H1 (cell line): ENCODE measurements around the gene RAB1B. TPM values are rescaled to one million over a fixed set of nuclear protein-coding genes. Genes with fewer than 3 reads are reported as not detected.

Experiments
- CTCF ChIA-PET: fragments of 300-600 bp; sonication (Branson Sonifier 250); formaldehyde crosslinking; loops from one replicate; lab custom pipeline; 2021; ENCODE audit not compliant: partially characterized antibody; lab: Charles Lee
- POLR2A ChIA-PET: fragments of 300-600 bp; sonication (Branson Sonifier 250); formaldehyde crosslinking; loops from one replicate; lab custom pipeline; 2021; ENCODE audit warnings: inconsistent platforms; ENCODE audit not compliant: partially characterized antibody; lab: Charles Lee
- DNase-seq, 2 experiments: peaks; one replicate each; pipeline versions ENCODE4 v3.0.0 to v3.0.0-alpha.2; 2010 to 2022; ENCODE audit warnings: low spot score in 2 of 2, low read depth in 1 of 2, mixed read lengths in 1 of 2
- FAIRE-seq: peaks from 2 replicates; lab custom pipeline; 2011; peaks lifted over from hg19 to GRCh38; lab: Jason Lieb, UNC
- H2AFZ ChIP-seq: 2 replicates; pipeline ENCODE4 v1.8.1; 2012; ENCODE audit warnings: low read length, inconsistent platforms
- H2AK5ac ChIP-seq: 2 replicates; pipeline ENCODE4 v1.6.1; 2013; ENCODE audit warnings: low read depth, low read length
- H2BK120ac ChIP-seq: replicated peaks from 2 replicates; pipeline ENCODE3; 2013; ENCODE audit warnings: low read depth, low read length, inconsistent platforms
- H2BK12ac ChIP-seq: 2 replicates; pipeline ENCODE4 v1.6.1; 2013; ENCODE audit warnings: low read depth, low read length
- H2BK15ac ChIP-seq: 2 replicates; pipeline ENCODE4 v1.6.1; 2013; ENCODE audit warnings: low read length
- H2BK20ac ChIP-seq: 2 replicates; pipeline ENCODE4 v1.6.1; 2013; ENCODE audit warnings: low read length
- H2BK5ac ChIP-seq: 2 replicates; pipeline ENCODE4 v1.6.1; 2013; ENCODE audit warnings: low read depth, low read length
- H3K14ac ChIP-seq: 2 replicates; pipeline ENCODE4 v1.6.1; 2013; ENCODE audit warnings: inconsistent platforms; ENCODE audit not compliant: insufficient read length
- H3K18ac ChIP-seq: 2 replicates; pipeline ENCODE4 v1.6.1; 2013; ENCODE audit warnings: low read length; ENCODE audit errors: extremely low read depth
- H3K23ac ChIP-seq: 2 replicates; pipeline ENCODE4 v1.6.1; 2013; ENCODE audit warnings: inconsistent platforms; ENCODE audit not compliant: insufficient read length
- H3K23me2 ChIP-seq: 2 replicates; pipeline ENCODE4 v1.6.1; 2013; ENCODE audit warnings: low read depth, low read length
- H3K27ac ChIP-seq: 2 replicates; pipeline ENCODE4 v1.6.1; 2011; ENCODE audit warnings: low read depth, low read length, inconsistent platforms
- H3K27me3 ChIP-seq, 4 experiments: replicated peaks in 1 of 4; 1 replicate in 1 of 4; 2 replicates in 3 of 4; pipeline versions ENCODE4 v1.6.1 to v1.8.1; 2011 to 2013; ENCODE audit warnings: low read length in 3 of 4, mild to moderate bottlenecking in 3 of 4, inconsistent platforms in 2 of 4, mixed read lengths in 2 of 4, moderate library complexity in 1 of 4; ENCODE audit not compliant: control insufficient read depth in 3 of 4, insufficient read depth in 3 of 4; ENCODE audit errors: extremely low read depth in 1 of 4
- H3K36me3 ChIP-seq, 4 experiments: 2 replicates each; pipeline versions ENCODE4 v1.6.1 to v1.8.1; 2011 to 2013; ENCODE audit warnings: mild to moderate bottlenecking in 4 of 4, low read length in 3 of 4, moderate library complexity in 2 of 4, control low read depth in 1 of 4, inconsistent platforms in 1 of 4; ENCODE audit not compliant: insufficient read depth in 4 of 4, control insufficient read depth in 2 of 4
- H3K4ac ChIP-seq: replicated peaks from 2 replicates; pipeline ENCODE3; 2013; ENCODE audit warnings: low read length, low read depth, mixed read lengths, inconsistent platforms; ENCODE audit not compliant: insufficient read length
- H3K4me1 ChIP-seq, 4 experiments: replicated peaks in 1 of 4; 1 replicate in 1 of 4; 2 replicates in 3 of 4; pipeline versions ENCODE4 v1.6.1 to v1.8.1; 2011 to 2013; ENCODE audit warnings: low read length in 3 of 4, inconsistent platforms in 2 of 4, mixed read lengths in 1 of 4; ENCODE audit not compliant: insufficient read depth in 4 of 4, control insufficient read depth in 3 of 4
- H3K4me2 ChIP-seq, 2 experiments: 2 replicates each; pipeline versions ENCODE4 v1.6.1 to v1.8.1; 2011 to 2013; ENCODE audit warnings: low read depth in 2 of 2, low read length in 2 of 2, control low read depth in 1 of 2, inconsistent platforms in 1 of 2, mild to moderate bottlenecking in 1 of 2; ENCODE audit not compliant: insufficient read depth in 1 of 2
- H3K4me3 ChIP-seq, 4 experiments: fragments of 200-600, 300-600 bp in 1 of 4; sonication (generic), shearing (Covaris generic), sonication (Bioruptor Twin) in 1 of 4; 2 replicates each; pipeline versions ENCODE4 v1.5.1 to v1.8.1; 2011 to 2016; ENCODE audit warnings: low read length in 4 of 4, low read depth in 3 of 4, control low read depth in 2 of 4, inconsistent platforms in 2 of 4, mild to moderate bottlenecking in 2 of 4, mixed read lengths in 1 of 4, moderate library complexity in 1 of 4; ENCODE audit not compliant: insufficient read depth in 2 of 4; ENCODE audit errors: extremely low read depth in 1 of 4
- H3K56ac ChIP-seq: replicated peaks from 2 replicates; pipeline ENCODE3; 2013; ENCODE audit warnings: low read depth, mild to moderate bottlenecking, mixed read lengths, low read length, inconsistent platforms; ENCODE audit not compliant: insufficient read length
- H3K79me1 ChIP-seq: 2 replicates; pipeline ENCODE4 v1.6.1; 2013; ENCODE audit warnings: low read depth, low read length, control low read depth
- H3K79me2 ChIP-seq, 2 experiments: 2 replicates each; pipeline versions ENCODE4 v1.6.1 to v1.8.1; 2012 to 2013; ENCODE audit warnings: low read length in 2 of 2, mild to moderate bottlenecking in 2 of 2, inconsistent platforms in 1 of 2; ENCODE audit not compliant: insufficient read depth in 2 of 2, control insufficient read depth in 1 of 2
- H3K9ac ChIP-seq, 4 experiments: replicated peaks in 1 of 4; 1 replicate in 1 of 4; 2 replicates in 3 of 4; pipeline versions ENCODE4 v1.6.1 to v1.8.1; 2011 to 2013; ENCODE audit warnings: low read depth in 3 of 4, low read length in 3 of 4, control low read depth in 2 of 4, mild to moderate bottlenecking in 2 of 4, moderate library complexity in 2 of 4, inconsistent platforms in 1 of 4; ENCODE audit errors: extremely low read depth in 1 of 4
- H3K9me3 ChIP-seq, 2 experiments: 2 replicates each; pipeline versions ENCODE4 v1.6.1 to v1.8.1; 2012 to 2013; ENCODE audit warnings: mild to moderate bottlenecking in 2 of 2, moderate library complexity in 2 of 2, control low read depth in 1 of 2, inconsistent platforms in 1 of 2, low read depth in 1 of 2, low read length in 1 of 2, mixed read lengths in 1 of 2; ENCODE audit not compliant: insufficient read depth in 2 of 2
- H4K20me1 ChIP-seq, 2 experiments: replicated peaks in 1 of 2; 2 replicates each; pipeline versions ENCODE3 to v1.8.1; 2011 to 2013; ENCODE audit warnings: inconsistent platforms in 2 of 2, low read length in 2 of 2, mild to moderate bottlenecking in 1 of 2; ENCODE audit not compliant: insufficient read depth in 2 of 2, control insufficient read depth in 1 of 2
- H4K5ac ChIP-seq: 2 replicates; pipeline ENCODE4 v1.6.1; 2013; ENCODE audit warnings: low read length, low read depth, mixed read lengths, inconsistent platforms; ENCODE audit not compliant: insufficient read length
- H4K8ac ChIP-seq: 2 replicates; pipeline ENCODE4 v1.8.0; 2013; ENCODE audit warnings: mild to moderate bottlenecking, moderate library complexity, low read length, inconsistent platforms; ENCODE audit not compliant: insufficient read depth; ENCODE audit errors: extremely low read depth
- H4K91ac ChIP-seq: replicated peaks from 2 replicates; pipeline ENCODE3; 2013; ENCODE audit warnings: low read length, mixed read lengths, inconsistent platforms; ENCODE audit not compliant: insufficient read length
- BACH1 ChIP-seq: IDR thresholded peaks from 2 replicates; pipeline ENCODE4 v1.6.1; 2012; ENCODE audit warnings: low read length, improper control_type of control experiment
- E2F6 ChIP-seq: IDR thresholded peaks from 2 replicates; pipeline ENCODE4 v1.6.1; 2012; ENCODE audit warnings: inconsistent platforms
- GABPA ChIP-seq: IDR thresholded peaks from 2 replicates; pipeline ENCODE4 v1.6.1; 2011; ENCODE audit warnings: mild to moderate bottlenecking, low read length, moderate library complexity, borderline replicate concordance; ENCODE audit not compliant: insufficient read depth
- KDM1A ChIP-seq: fragments of 200-600, 300-600 bp; sonication (generic); IDR thresholded peaks from 2 replicates; pipeline ENCODE4 v1.7.1; 2016; ENCODE audit warnings: mild to moderate bottlenecking, low read length, borderline replicate concordance
- POLR2A ChIP-seq, 2 experiments: IDR thresholded peaks; 1 replicate in 1 of 2; 2 replicates in 1 of 2; pipeline ENCODE4 v1.6.1; 2011; ENCODE audit warnings: low read depth in 2 of 2, low read length in 2 of 2, mild to moderate bottlenecking in 2 of 2; ENCODE audit errors: control extremely low read depth in 1 of 2
- POLR2AphosphoS5 ChIP-seq: IDR thresholded peaks from 2 replicates; pipeline ENCODE4 v1.6.1; 2011; ENCODE audit warnings: low read depth, low read length
- SIN3A ChIP-seq, 2 experiments: IDR thresholded peaks in 1 of 2; conservative IDR thresholded peaks in 1 of 2; 2 replicates each; pipeline ENCODE4 v1.6.1; 2011 to 2012; ENCODE audit warnings: low read length in 2 of 2, improper control_type of control experiment in 1 of 2, low read depth in 1 of 2, mild to moderate bottlenecking in 1 of 2
- TAF1 ChIP-seq: IDR thresholded peaks from 2 replicates; pipeline ENCODE4 v1.6.1; 2011; ENCODE audit warnings: mild to moderate bottlenecking, low read depth, low read length
- TAF7 ChIP-seq: optimal IDR thresholded peaks from 2 replicates; pipeline ENCODE3; 2011; ENCODE audit warnings: low read depth, mild to moderate bottlenecking, inconsistent platforms, low read length, moderate library complexity, borderline replicate concordance
- USF2 ChIP-seq: IDR thresholded peaks from 2 replicates; pipeline ENCODE4 v1.6.1; 2011; ENCODE audit warnings: low read length, improper control_type of control experiment
- ZNF274 ChIP-seq: IDR thresholded peaks from 2 replicates; pipeline ENCODE4 v1.7.0; 2012; ENCODE audit warnings: low read length, borderline replicate concordance; ENCODE audit errors: extremely low read depth
- WGBS, 2 experiments: shearing (Covaris generic) in 1 of 2; methylation state at CpG; one replicate each; pipeline versions ENCODE4 v1.1.6 to v1.1.7; 2013 to 2015; ENCODE audit warnings: low lambda C conversion rate in 2 of 2, mixed read lengths in 2 of 2, inconsistent platforms in 1 of 2, low coverage in 1 of 2, missing lambda C conversion rate in 1 of 2; ENCODE audit not compliant: insufficient replicate concordance in 2 of 2, insufficient coverage in 1 of 2, insufficient read length in 1 of 2; ENCODE audit errors: extremely low coverage in 1 of 2, missing lambda C conversion rate in 1 of 2; 5-methylcytosine and 5-hydroxymethylcytosine counted together
- polyA plus RNA-seq, 7 experiments: library from polyadenylated mRNA; depleted of rRNA in 3 of 7; stranded (reverse) in 5 of 7; unstranded in 2 of 7; fragments of >200 nt in 5 of 7; fragments of 200-250 nt in 2 of 7; gene quantifications; 1 replicate in 5 of 7; 2 replicates in 1 of 7; 4 replicates in 1 of 7; pipeline versions ENCODE4 v1.2.1 to v1.2.3, GENCODE V29; 2011 to 2013; ENCODE audit warnings: missing spikeins in 2 of 7, mixed read lengths in 2 of 7
- total RNA-seq: library from RNA; stranded (reverse); fragmentation: NEBNext Ultra II Directional; extraction: Animal tissue kit (Norgen Biotek cat#: 25700); gene quantifications from 2 replicates; pipeline ENCODE4 v1.2.1, GENCODE V29; 2021

Gene RAB1B
- total and polyA plus RNA-seq, 2 of the 8 experiments (the other 6 are each of a cell fraction or from before 2014, with no cell fraction given), result 100 to 217 TPM

GRCh38 chr11:66284526-66285078 lies 16.2 kb downstream of the RAB1B start:
- CTCF ChIA-PET, result interaction anchor here (0.7 to 5.2 kb wide), 14 partner anchors 14 to 154 kb away, joined by 3 to 48 read pairs (median 4); partner anchors contain the start of genes MRPL11, RAB1B and RIN1
- Histone ChIP-seq H2BK15ac (no peak overlapping the region), H3K27ac (no peak overlapping the region), H4K8ac (no peak overlapping the region), H4K5ac (no peak overlapping the region), H2AK5ac (no peak overlapping the region), H3K4ac (no peak overlapping the region), H4K20me1 (peaks cover 9 to 28% of the 10 kb centered on the region in 2 experiments), H3K18ac (no peak overlapping the region), H3K23ac (no peak overlapping the region), H3K56ac (no peak overlapping the region), H3K4me3 (no peak overlapping the region), H2BK20ac (no peak overlapping the region), H2BK12ac (no peak overlapping the region), H3K14ac (no peak overlapping the region), H3K9me3 (no peaks in the 10 kb centered on the region), H3K36me3 (peaks cover 0 to 2% (median 0%) of the 10 kb centered on the region in 4 experiments; a peak in 1 of 8 replicates), H3K79me1 (peaks cover 5% of the 10 kb centered on the region), H2BK5ac (no peak overlapping the region), H3K23me2 (peaks cover 4% of the 10 kb centered on the region; the same call in 1 of the 2 replicates), H4K91ac (no peak overlapping the region), H3K27me3 (peaks cover 0 to 2% (median 0%) of the 10 kb centered on the region in 4 experiments; a peak in 2 of 7 replicates), H3K4me2 (no peak overlapping the region), H2AFZ (no peak overlapping the region), H2BK120ac (no peak overlapping the region), H3K79me2 (peaks cover 0 to 9% of the 10 kb centered on the region in 2 experiments; a peak in 1 of 4 replicates), H3K4me1 (peaks cover 0 to 18% (median 11%) of the 10 kb centered on the region in 4 experiments; a peak in 5 of 7 replicates), H3K9ac (no peak overlapping the region)
- WGBS, 2 experiments, result 93% methylated on average over 15 of the region's 16 CpGs; no CpG with 5 or more reads in 1 of the 2 experiments
- POLR2A ChIA-PET, result interaction anchor here (0.8 to 7.9 kb wide), 7 partner anchors 12 to 84 kb away, joined by 3 to 125 read pairs (median 3); partner anchors contain the start of genes B4GAT1, BRMS1 and RAB1B
- FAIRE-seq (no peak), DNase-seq (no peak)
- TF ChIP-seq TAF7 (no peak), SIN3A (conservative IDR thresholded peaks at IDR 0.05 in 1 of 2, IDR thresholded peaks at IDR 0.05 in 1 of 2; ENCODE audit: low read depth in 1 of 2, low read length in 2 of 2) (no peak), GABPA (no peak), POLR2A (IDR thresholded peaks at IDR 0.05; ENCODE audit: control extremely low read depth in 1 of 2, low read depth in 2 of 2, low read length in 2 of 2) (no peak), KDM1A (no peak), TAF1 (no peak), POLR2AphosphoS5 (no peak), BACH1 (no peak), ZNF274 (no peak), USF2 (no peak), E2F6 (no peak)
